Mammary epithelial cell (primary cell): Measurements from ENCODE around the gene TUT4.

ENCODE experiments used
- CTCF ChIP-seq, 2 donors: IDR thresholded peaks in 1 of 2; conservative IDR thresholded peaks in 1 of 2; 2 replicates each; pipeline ENCODE4 v1.5.1; 2011 to 2012; ENCODE audit warnings: inconsistent platforms in 2 of 2, low read length in 2 of 2, mild to moderate bottlenecking in 2 of 2, control low read depth in 1 of 2, low read depth in 1 of 2; ENCODE audit not compliant: insufficient read depth in 1 of 2; ENCODE audit errors: extremely low read depth in 1 of 2
- EZH2 ChIP-seq: IDR thresholded peaks from 2 replicates; pipeline ENCODE4 v1.6.1; 2012; ENCODE audit warnings: low read length, inconsistent platforms, borderline replicate concordance

GRCh38 chr1:52600533-52601179 lies 47.8 kb upstream of the TUT4 start:
- TF ChIP-seq CTCF (conservative IDR thresholded peaks at IDR 0.05 in 1 of 2, IDR thresholded peaks at IDR 0.05 in 1 of 2; ENCODE audit: extremely low read depth in 1 of 2, insufficient read depth in 1 of 2, low read depth in 1 of 2, low read length in 2 of 2) = no peak
- TF ChIP-seq EZH2 = no peak
